OCI-LY1 (cell line): ENCODE data around the gene DNAAF8.

ENCODE experiments used
- H2AFZ ChIP-seq: fragments of 200-600 bp; sonication (generic), shearing (Covaris generic); 2 replicates; pipeline ENCODE4 v1.6.0; 2014; ENCODE audit warnings: antibody characterized with exemption, mild to moderate bottlenecking, low read length
- H3F3A ChIP-seq: fragments of 200-600 bp; sonication (generic), shearing (Covaris generic); 2 replicates; pipeline ENCODE4 v1.6.0; 2014; ENCODE audit warnings: mild to moderate bottlenecking, antibody characterized with exemption, low read length, moderate library complexity; ENCODE audit not compliant: insufficient read depth
- H3K27ac ChIP-seq: fragments of 200-600 bp; sonication (generic); 2 replicates; pipeline ENCODE4 v1.5.1; 2014; ENCODE audit warnings: low read length, mixed run types, mild to moderate bottlenecking, low read depth; ENCODE audit not compliant: poor library complexity, severe bottlenecking
- H3K27me3 ChIP-seq: fragments of 200-600 bp; sonication (generic); 2 replicates; pipeline ENCODE4 v1.6.0; 2014; ENCODE audit warnings: antibody characterized with exemption, mild to moderate bottlenecking, low read length, moderate library complexity; ENCODE audit not compliant: insufficient read depth
- H3K36me3 ChIP-seq: fragments of 200-600 bp; sonication (generic); 2 replicates; pipeline ENCODE4 v1.6.1; 2014; ENCODE audit warnings: mild to moderate bottlenecking, antibody characterized with exemption, low read length, moderate library complexity, mixed read lengths; ENCODE audit not compliant: insufficient read depth
- H3K4me1 ChIP-seq: fragments of 200-600 bp; sonication (generic); 2 replicates; pipeline ENCODE4 v1.5.1; 2014; ENCODE audit warnings: mild to moderate bottlenecking, low read length, moderate library complexity; ENCODE audit not compliant: insufficient read depth, severe bottlenecking
- H3K4me2 ChIP-seq: fragments of 200-600 bp; sonication (generic), shearing (Covaris generic); 2 replicates; pipeline ENCODE4 v1.6.1; 2014; ENCODE audit warnings: low read length
- H3K4me3 ChIP-seq: fragments of 200-600 bp; sonication (generic); 2 replicates; pipeline ENCODE4 v1.5.1; 2014; ENCODE audit warnings: low read length, low read depth, mild to moderate bottlenecking, mixed read lengths; ENCODE audit not compliant: poor library complexity, severe bottlenecking
- H3K79me2 ChIP-seq: fragments of 200-600 bp; shearing (Covaris generic); 2 replicates; pipeline ENCODE4 v1.6.1; 2016; ENCODE audit warnings: mixed run types, low read length, mixed read lengths; ENCODE audit not compliant: insufficient read depth
- H3K9ac ChIP-seq: fragments of 200-600 bp; sonication (generic), shearing (Covaris generic); 2 replicates; pipeline ENCODE4 v1.6.1; 2014; ENCODE audit warnings: mild to moderate bottlenecking, low read length, mixed read lengths
- H3K9me2 ChIP-seq: fragments of 200-600 bp; sonication (generic), shearing (Covaris generic); 2 replicates; pipeline ENCODE4 v1.6.1; 2014; ENCODE audit warnings: low read depth, mild to moderate bottlenecking, low read length, mixed read lengths
- H3K9me3 ChIP-seq: fragments of 200-600 bp; shearing (Covaris generic); 2 replicates; pipeline ENCODE4 v1.6.1; 2014; ENCODE audit warnings: low read length, mixed read lengths
- H4K20me1 ChIP-seq: fragments of 200-600 bp; sonication (generic), shearing (Covaris generic); 2 replicates; pipeline ENCODE4 v1.6.0; 2016; ENCODE audit warnings: mild to moderate bottlenecking, low read length; ENCODE audit not compliant: insufficient read depth
- EZH2 ChIP-seq: fragments of 200-600 bp; sonication (generic), shearing (Covaris generic); IDR thresholded peaks from 2 replicates; pipeline ENCODE4 v1.8.0; 2017; ENCODE audit warnings: borderline replicate concordance, mixed run types, mild to moderate bottlenecking, antibody characterized with exemption, low read length, moderate library complexity, mixed read lengths
- TF ChIP-seq, protein P1 (sequence below): fragments of 200-600 bp; sonication (generic), shearing (Covaris generic); IDR thresholded peaks from 2 replicates; pipeline ENCODE4 v1.5.1; 2017; ENCODE audit warnings: mild to moderate bottlenecking, antibody characterized with exemption, low read length, moderate library complexity, mixed read lengths

Gene DNAAF8

GRCh38 chr16:4733211-4733742, 1.1 kb upstream of the DNAAF8 start:
- no peak overlapping the region for H3K27ac ChIP-seq
- H3K9me2 ChIP-seq: no peaks in the 10 kb centered on the region
- H4K20me1 ChIP-seq: no peaks in the 10 kb centered on the region
- H2AFZ ChIP-seq: peak overlapping the region; percentile 45; the same call in 1 of the 2 replicates
- H3K27me3 ChIP-seq: no peaks in the 10 kb centered on the region
- H3K4me2 ChIP-seq: peak overlapping the region; percentile 76
- H3K4me3 ChIP-seq: peak overlapping the region; percentile 85
- H3K36me3 ChIP-seq: peaks cover 4% of the 10 kb centered on the region; the same call in 1 of the 2 replicates
- H3K9ac ChIP-seq: peak overlapping the region; percentile 84
- H3K4me1 ChIP-seq: peaks cover 15% of the 10 kb centered on the region
- no peaks in the 10 kb centered on the region for H3K79me2 ChIP-seq
- H3F3A ChIP-seq: no peaks in the 10 kb centered on the region
- TF ChIP-seq EZH2: no peak
- TF ChIP-seq, protein P1, sequence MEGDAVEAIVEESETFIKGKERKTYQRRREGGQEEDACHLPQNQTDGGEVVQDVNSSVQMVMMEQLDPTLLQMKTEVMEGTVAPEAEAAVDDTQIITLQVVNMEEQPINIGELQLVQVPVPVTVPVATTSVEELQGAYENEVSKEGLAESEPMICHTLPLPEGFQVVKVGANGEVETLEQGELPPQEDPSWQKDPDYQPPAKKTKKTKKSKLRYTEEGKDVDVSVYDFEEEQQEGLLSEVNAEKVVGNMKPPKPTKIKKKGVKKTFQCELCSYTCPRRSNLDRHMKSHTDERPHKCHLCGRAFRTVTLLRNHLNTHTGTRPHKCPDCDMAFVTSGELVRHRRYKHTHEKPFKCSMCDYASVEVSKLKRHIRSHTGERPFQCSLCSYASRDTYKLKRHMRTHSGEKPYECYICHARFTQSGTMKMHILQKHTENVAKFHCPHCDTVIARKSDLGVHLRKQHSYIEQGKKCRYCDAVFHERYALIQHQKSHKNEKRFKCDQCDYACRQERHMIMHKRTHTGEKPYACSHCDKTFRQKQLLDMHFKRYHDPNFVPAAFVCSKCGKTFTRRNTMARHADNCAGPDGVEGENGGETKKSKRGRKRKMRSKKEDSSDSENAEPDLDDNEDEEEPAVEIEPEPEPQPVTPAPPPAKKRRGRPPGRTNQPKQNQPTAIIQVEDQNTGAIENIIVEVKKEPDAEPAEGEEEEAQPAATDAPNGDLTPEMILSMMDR: no peak
- no peaks in the 10 kb centered on the region for H3K9me3 ChIP-seq

DNA sequence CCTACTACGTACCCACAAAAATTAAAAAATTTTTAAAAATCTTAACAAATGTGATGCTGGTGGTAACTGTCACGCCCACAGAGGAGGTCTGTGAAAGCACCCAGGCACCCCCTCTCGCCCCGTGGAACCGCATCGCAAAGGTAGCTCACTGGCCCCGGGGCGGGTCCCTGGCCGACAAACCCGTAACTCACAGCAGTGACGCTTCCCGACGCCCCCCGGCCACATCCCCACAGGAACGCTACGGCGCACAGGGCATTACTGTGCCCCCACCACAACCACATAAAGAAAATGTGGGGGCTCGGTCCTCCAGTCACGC, 632 bp upstream of the DNAAF8 start:
- H3K27ac ChIP-seq: no peak overlapping the region
- H2AFZ ChIP-seq: peak overlapping the region; percentile 45; the same call in 1 of the 2 replicates
- H3F3A ChIP-seq: no peaks in the 10 kb centered on the region
- peaks cover 4% of the 10 kb centered on the region; the same call in 1 of the 2 replicates for H3K36me3 ChIP-seq
- H3K9ac ChIP-seq: peak overlapping the region; percentile 84
- H3K9me3 ChIP-seq: no peaks in the 10 kb centered on the region
- H3K27me3 ChIP-seq: no peaks in the 10 kb centered on the region
- no peaks in the 10 kb centered on the region for H3K9me2 ChIP-seq
- H3K4me3 ChIP-seq: peak overlapping the region; percentile 85
- H3K79me2 ChIP-seq: no peaks in the 10 kb centered on the region
- peak overlapping the region; percentile 76 for H3K4me2 ChIP-seq
- H4K20me1 ChIP-seq: no peaks in the 10 kb centered on the region
- peaks cover 15% of the 10 kb centered on the region for H3K4me1 ChIP-seq
- no peak for TF ChIP-seq EZH2
- TF ChIP-seq, protein P1: no peak

DNA sequence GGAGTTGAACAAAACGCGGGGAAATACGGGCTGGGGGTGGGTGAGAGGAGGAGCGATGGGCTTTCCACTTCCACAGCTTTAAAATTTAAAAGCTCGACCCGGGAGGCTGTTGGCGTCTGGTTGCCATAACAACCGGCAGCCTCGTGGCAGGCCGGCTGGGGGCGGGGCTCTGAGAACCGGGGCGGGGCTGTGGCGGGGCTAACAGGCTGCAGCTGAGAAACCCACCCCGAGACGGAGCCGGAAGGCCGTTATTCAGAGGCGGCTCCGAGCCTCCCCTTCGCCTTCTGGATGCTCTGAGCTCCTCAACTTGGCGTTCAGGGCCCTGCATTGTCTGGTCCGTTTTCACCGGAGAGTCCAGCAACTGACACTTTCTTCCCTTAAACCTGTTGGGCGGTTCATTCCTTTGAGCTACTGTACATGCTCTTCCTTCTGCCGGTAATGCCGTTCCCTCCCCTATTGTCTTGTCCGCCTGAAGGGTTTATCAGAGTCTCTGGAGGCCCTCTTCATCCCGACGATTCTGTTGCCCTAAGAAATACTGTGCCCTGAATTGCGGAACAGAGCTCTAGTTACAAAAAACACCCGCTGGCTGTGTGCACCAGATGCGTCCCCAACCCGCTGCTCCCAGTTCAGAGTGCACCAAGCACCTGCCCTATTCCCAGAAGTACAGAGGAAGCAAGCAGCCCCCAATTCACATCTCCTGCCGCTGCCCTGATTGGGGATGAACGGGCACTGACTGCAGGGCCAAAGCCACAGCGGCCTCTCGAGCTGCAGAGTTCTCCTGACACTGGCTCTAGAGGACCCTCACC, 596 bp downstream of the DNAAF8 start:
- peak overlapping the region; percentile 84 for H3K9ac ChIP-seq
- no peaks in the 10 kb centered on the region for H3K9me2 ChIP-seq
- peaks cover 15% of the 10 kb centered on the region for H3K4me1 ChIP-seq
- H3K4me2 ChIP-seq: peak overlapping the region; percentile 76
- no peaks in the 10 kb centered on the region for H3F3A ChIP-seq
- H3K27ac ChIP-seq: peak overlapping the region; percentile 42
- TF ChIP-seq, protein P1: no peak
- no peak for TF ChIP-seq EZH2
- peak overlapping the region; percentile 85 for H3K4me3 ChIP-seq
- no peaks in the 10 kb centered on the region for H3K36me3 ChIP-seq
- H4K20me1 ChIP-seq: no peaks in the 10 kb centered on the region
- H3K79me2 ChIP-seq: no peaks in the 10 kb centered on the region
- no peaks in the 10 kb centered on the region for H3K27me3 ChIP-seq
- peak overlapping the region; percentile 89 for H2AFZ ChIP-seq
- no peaks in the 10 kb centered on the region for H3K9me3 ChIP-seq
